Central memory CD8-positive, alpha-beta T cell (primary cell): ENCODE measurements around the gene S1PR2.

ENCODE experiments used
- ATAC-seq: fragments of 150-1000 bp; cut with Tn5 transposase; replicated peaks from 2 replicates; pipeline ENCODE4 v1.10.0; 2022; ENCODE audit warnings: mild to moderate bottlenecking, moderate FRiP score, moderate number of reproducible peaks; ENCODE audit not compliant: poor library complexity, severe bottlenecking; ENCODE audit errors: extremely low read depth
- DNase-seq, 2 donors: peaks; one replicate each; pipeline ENCODE4 v3.0.0; 2021; ENCODE audit warnings: low spot score in 2 of 2
- H3K27ac Mint-ChIP-seq: one replicate; pipeline ENCODE4 v1.8.0; 2022; ENCODE audit warnings: low read depth, mild to moderate bottlenecking, moderate library complexity, mixed read lengths
- H3K27me3 Mint-ChIP-seq: one replicate; pipeline ENCODE4 v1.8.0; 2022; ENCODE audit warnings: mixed read lengths
- H3K36me3 Mint-ChIP-seq: one replicate; pipeline ENCODE4 v1.8.0; 2022; ENCODE audit warnings: mild to moderate bottlenecking, moderate library complexity, mixed read lengths; ENCODE audit not compliant: insufficient read depth
- H3K4me1 Mint-ChIP-seq: one replicate; pipeline ENCODE4 v1.8.0; 2022; ENCODE audit warnings: mixed read lengths
- H3K4me3 Mint-ChIP-seq: one replicate; pipeline ENCODE4 v1.8.0; 2022; ENCODE audit warnings: mild to moderate bottlenecking, moderate library complexity, mixed read lengths
- H3K9me3 Mint-ChIP-seq: one replicate; pipeline ENCODE4 v1.8.0; 2022; ENCODE audit warnings: mixed read lengths

S1PR2 gene

DNA sequence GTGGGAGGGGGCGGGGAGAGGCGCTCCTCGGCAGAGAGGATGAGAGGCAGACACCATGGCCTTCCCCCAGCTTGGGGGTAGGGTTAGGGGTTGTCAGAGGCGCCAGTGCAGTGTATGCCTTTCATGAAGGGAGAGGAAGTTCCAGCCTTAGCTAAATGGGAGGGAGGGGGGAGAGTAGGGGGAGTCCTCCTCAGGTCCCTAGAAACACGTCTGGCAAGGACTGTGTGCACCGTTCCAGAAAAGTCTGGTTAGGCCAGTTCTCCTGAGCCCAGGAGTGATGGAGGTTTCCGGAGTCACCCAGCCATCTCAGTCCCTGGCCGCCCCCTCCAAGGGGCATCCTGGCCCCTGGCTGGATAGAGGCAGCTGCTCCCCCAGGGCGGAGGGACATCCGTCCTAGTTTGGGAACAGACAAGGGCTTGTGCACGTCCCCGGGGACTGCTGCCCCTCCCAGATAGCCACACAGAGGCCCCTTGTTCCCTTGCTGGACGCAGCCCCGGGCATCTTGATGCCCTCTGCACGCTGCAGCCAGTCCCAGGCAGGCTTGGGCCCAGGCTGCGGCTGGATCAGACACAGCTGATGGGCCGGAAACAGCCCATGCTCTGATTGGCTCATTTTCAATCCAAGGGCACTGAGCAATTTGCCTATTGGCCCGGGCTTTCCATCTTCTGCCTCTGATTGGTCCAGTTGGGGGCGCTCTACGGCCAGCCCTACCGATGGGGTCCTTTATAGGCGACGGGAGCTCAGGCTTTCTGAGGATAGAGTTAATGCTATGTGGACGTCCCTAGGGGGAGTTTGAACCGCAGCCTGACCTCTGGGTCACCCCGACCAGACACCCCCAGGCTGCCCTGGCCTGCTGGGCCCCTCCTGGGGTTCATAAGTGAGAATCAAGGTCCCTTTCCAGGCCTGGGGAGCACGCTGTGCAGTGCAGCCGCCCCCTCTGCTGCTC, 3.8 kb downstream of the S1PR2 start:
- Mint-ChIP-seq H3K27me3 (no peaks in the 10 kb centered on the region), H3K4me1 (peaks cover 22% of the 10 kb centered on the region), H3K27ac (no peak overlapping the region), H3K4me3 (no peak overlapping the region), H3K36me3 (peaks cover 19% of the 10 kb centered on the region), H3K9me3 (no peaks in the 10 kb centered on the region)
- DNase-seq = no peak
- ATAC-seq = no peak

DNA sequence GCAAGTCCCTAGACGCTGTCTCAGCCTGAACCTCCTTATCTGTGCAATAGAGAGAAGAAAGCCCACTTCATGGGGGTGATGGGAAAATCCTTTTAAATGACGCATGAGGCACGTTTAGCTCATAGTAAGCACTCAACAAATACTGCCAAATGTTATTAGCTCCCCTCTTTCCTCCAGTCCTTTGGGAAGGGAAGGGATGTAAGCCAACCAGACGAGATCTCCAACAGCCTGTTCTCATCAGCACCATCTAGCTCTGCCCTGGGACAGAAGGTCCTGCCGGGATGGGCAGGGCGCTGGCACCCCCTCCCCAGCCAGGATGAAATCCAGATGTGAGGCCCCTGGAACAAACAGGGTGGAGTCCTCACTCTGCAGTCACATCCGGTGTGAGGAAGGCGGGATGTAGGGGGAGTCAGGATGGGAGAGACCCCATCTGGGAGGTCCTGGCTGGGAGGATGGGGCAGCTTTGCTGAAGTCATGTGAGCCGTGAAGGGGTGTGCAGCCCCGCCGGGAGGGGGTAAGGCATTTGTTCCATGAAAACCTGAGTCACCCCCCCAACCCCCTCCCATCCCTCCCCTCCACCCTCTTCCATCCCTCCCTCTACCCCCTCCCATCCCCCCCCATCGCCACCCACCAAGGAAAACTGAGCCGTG, 4.6 kb downstream of the S1PR2 start:
- no peaks in the 10 kb centered on the region for H3K27me3 Mint-ChIP-seq
- H3K27ac Mint-ChIP-seq = no peak overlapping the region
- no peaks in the 10 kb centered on the region for H3K9me3 Mint-ChIP-seq
- H3K36me3 Mint-ChIP-seq = peaks cover 19% of the 10 kb centered on the region
- H3K4me3 Mint-ChIP-seq = no peak overlapping the region
- ATAC-seq = no peak
- no peak for DNase-seq
- H3K4me1 Mint-ChIP-seq = peaks cover 22% of the 10 kb centered on the region

GRCh38 chr19:10226021-10226375, 5.1 kb downstream of the S1PR2 start:
- H3K36me3 Mint-ChIP-seq = peaks cover 16% of the 10 kb centered on the region
- ATAC-seq (no peak), DNase-seq (no peak)
- H3K4me1 Mint-ChIP-seq = peaks cover 22% of the 10 kb centered on the region
- no peaks in the 10 kb centered on the region for H3K27me3 Mint-ChIP-seq
- H3K27ac Mint-ChIP-seq = no peak overlapping the region
- H3K9me3 Mint-ChIP-seq = no peaks in the 10 kb centered on the region
- no peak overlapping the region for H3K4me3 Mint-ChIP-seq

DNA sequence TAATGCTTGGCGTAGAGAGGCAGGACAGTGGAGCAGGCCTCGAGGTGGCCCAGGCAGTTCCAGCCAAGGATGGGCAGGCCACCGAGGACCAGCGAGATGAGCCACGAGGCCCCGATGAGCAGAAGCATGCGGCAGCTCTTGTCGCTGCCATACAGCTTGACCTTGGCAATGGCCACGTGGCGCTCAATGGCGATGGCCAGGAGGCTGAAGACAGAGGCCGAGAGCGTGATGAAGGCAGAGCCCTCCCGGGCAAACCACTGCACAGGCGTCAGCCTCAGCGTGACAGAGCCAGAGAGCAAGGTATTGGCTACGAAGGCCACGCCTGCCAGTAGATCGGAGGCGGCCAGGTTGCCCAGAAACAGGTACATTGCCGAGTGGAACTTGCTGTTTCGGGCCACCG, 6.8 kb downstream of the S1PR2 start:
- no peaks in the 10 kb centered on the region for H3K27me3 Mint-ChIP-seq
- no peaks in the 10 kb centered on the region for H3K9me3 Mint-ChIP-seq
- H3K4me1 Mint-ChIP-seq = peaks cover 16% of the 10 kb centered on the region
- no peak overlapping the region for H3K4me3 Mint-ChIP-seq
- no peak for DNase-seq
- H3K27ac Mint-ChIP-seq = no peak overlapping the region
- ATAC-seq = no peak
- H3K36me3 Mint-ChIP-seq = peaks cover 9% of the 10 kb centered on the region

- Mint-ChIP-seq H3K36me3 (peaks cover 10% of the 10 kb centered on the region), H3K4me1 (peaks cover 9% of the 10 kb centered on the region), H3K27me3 (no peaks in the 10 kb centered on the region), H3K27ac (no peak overlapping the region), H3K4me3 (no peak overlapping the region), H3K9me3 (no peaks in the 10 kb centered on the region)
- no peak for DNase-seq
- no peak for ATAC-seq
Observed at GRCh38 chr19:10223488-10224213, 7.5 kb downstream of the S1PR2 start.

DNA sequence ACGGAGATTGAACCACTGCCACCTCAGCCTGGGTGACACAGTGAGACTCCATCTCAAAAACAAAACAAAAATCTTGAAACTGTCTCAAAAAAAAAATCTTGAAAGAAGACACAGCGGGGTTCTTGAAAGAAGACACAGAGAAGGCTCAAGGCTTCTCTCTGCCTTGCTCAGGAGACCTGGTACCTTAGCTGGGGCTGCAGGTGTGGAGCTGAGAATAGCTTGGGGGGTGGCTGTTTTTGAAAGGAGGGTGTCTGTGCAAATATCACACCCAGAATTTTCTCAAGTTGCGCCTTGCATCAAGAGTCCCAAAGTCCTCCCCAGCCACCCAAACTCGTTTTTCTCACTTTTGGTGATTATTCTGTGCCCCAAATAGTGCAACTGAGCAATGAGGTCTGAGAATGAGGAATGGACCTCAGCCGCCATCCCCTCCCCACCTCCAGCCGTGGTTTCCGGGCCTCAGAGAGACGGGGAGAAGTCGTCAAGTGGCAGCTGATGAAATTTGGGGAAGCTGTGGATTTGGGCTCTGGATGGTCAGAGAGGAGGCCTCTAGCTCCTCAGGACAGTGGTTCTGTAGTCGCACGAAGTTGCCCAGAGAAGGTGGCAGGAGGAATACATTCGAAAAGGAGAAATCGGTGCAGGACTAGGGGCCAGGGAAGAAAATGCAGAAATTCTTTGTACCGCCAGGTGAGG, 8.8 kb downstream of the S1PR2 start:
- no peak overlapping the region for H3K27ac Mint-ChIP-seq
- no peak overlapping the region for H3K4me3 Mint-ChIP-seq
- H3K4me1 Mint-ChIP-seq = peaks cover 8% of the 10 kb centered on the region
- H3K9me3 Mint-ChIP-seq = no peaks in the 10 kb centered on the region
- peaks cover 13% of the 10 kb centered on the region for H3K36me3 Mint-ChIP-seq
- no peak for DNase-seq
- ATAC-seq = no peak
- H3K27me3 Mint-ChIP-seq = no peaks in the 10 kb centered on the region

DNA sequence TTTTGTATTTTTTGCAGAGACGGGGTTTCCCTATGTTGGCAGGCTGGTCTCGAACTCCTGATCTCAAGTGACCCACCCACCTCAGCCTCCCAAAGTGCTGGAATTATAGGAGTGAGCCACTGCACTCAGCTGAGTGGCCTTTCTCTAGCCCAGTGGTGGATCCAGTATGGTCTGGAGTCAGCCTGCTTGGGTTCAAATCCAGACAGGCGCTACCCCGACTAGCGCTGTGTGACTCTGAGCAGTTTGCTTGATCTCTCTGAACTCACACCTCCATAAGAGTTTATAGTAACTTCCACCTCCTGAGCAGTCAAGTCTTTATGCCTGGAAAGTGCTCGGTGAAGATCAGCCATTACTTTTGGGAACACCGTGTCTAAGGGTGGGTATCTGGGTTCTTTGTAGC, 10.4 kb downstream of the S1PR2 start:
- H3K27me3 Mint-ChIP-seq = no peaks in the 10 kb centered on the region
- no peak for ATAC-seq
- no peaks in the 10 kb centered on the region for H3K4me1 Mint-ChIP-seq
- peaks cover 13% of the 10 kb centered on the region for H3K36me3 Mint-ChIP-seq
- no peak for DNase-seq
- H3K9me3 Mint-ChIP-seq = no peaks in the 10 kb centered on the region
- H3K4me3 Mint-ChIP-seq = no peak overlapping the region
- no peak overlapping the region for H3K27ac Mint-ChIP-seq

GRCh38 chr19:10219678-10220077, 11.5 kb downstream of the S1PR2 start:
- Mint-ChIP-seq H3K27ac (no peak overlapping the region), H3K36me3 (peaks cover 13% of the 10 kb centered on the region), H3K27me3 (no peaks in the 10 kb centered on the region), H3K4me3 (no peak overlapping the region), H3K9me3 (no peaks in the 10 kb centered on the region), H3K4me1 (no peaks in the 10 kb centered on the region)
- ATAC-seq (peak; percentile 70), DNase-seq (peak in 1 of 2 donors; percentile 20)

DNA sequence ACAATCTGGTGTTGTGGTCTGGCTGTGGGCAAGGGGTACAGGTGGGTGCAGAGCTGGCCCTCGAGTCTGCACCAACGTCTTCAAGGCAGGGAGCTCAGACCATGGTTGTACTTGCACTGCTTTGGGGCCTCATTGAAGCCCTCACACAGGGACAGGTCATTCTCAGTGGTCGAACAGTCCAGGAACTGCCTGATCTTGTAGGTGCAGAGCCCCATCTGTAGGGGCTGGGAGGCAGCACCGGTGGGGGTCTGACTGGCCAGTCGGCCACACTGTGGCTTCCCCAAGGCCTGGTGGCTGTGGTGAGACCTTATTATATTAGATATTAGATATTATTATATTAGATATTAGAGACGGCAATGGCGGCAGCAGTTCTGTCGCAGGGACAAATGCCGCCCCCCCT, 14.0 kb downstream of the S1PR2 start:
- H3K4me1 Mint-ChIP-seq = no peaks in the 10 kb centered on the region
- no peak for ATAC-seq
- no peak for DNase-seq
- H3K4me3 Mint-ChIP-seq = no peak overlapping the region
- H3K36me3 Mint-ChIP-seq = peaks cover 6% of the 10 kb centered on the region
- no peaks in the 10 kb centered on the region for H3K27me3 Mint-ChIP-seq
- H3K9me3 Mint-ChIP-seq = no peaks in the 10 kb centered on the region
- H3K27ac Mint-ChIP-seq = no peak overlapping the region

- ATAC-seq (no peak), DNase-seq (no peak)
- Mint-ChIP-seq H3K27me3 (no peaks in the 10 kb centered on the region), H3K4me3 (no peak overlapping the region), H3K36me3 (peaks cover 6% of the 10 kb centered on the region), H3K9me3 (no peaks in the 10 kb centered on the region), H3K27ac (no peak overlapping the region), H3K4me1 (no peaks in the 10 kb centered on the region)
Observed at GRCh38 chr19:10214784-10215183, 16.3 kb downstream of the S1PR2 start.

GRCh38 chr19:10211691-10212090, 19.4 kb downstream of the S1PR2 start:
- Mint-ChIP-seq H3K36me3 (peaks cover 3% of the 10 kb centered on the region), H3K9me3 (peaks cover 5% of the 10 kb centered on the region), H3K4me3 (no peak overlapping the region), H3K27me3 (no peaks in the 10 kb centered on the region), H3K27ac (no peak overlapping the region), H3K4me1 (no peaks in the 10 kb centered on the region)
- DNase-seq (no peak), ATAC-seq (no peak)

- Mint-ChIP-seq H3K4me3 (no peak overlapping the region), H3K4me1 (no peaks in the 10 kb centered on the region), H3K9me3 (peaks cover 5% of the 10 kb centered on the region), H3K36me3 (peaks cover 3% of the 10 kb centered on the region), H3K27ac (no peak overlapping the region), H3K27me3 (no peaks in the 10 kb centered on the region)
- DNase-seq = no peak
- no peak for ATAC-seq
Observed at GRCh38 chr19:10211061-10211460, 20.1 kb downstream of the S1PR2 start.
